ENCODE results near the gene TRPM3.
"Not testable (repeated sequence)": the region's sequence is repeated elsewhere in the genome, so short reads cannot be mapped to it uniquely, and the experiment has no call there.

TRPM3 gene

GRCh38 chr9:70724025-70724424 is 397.4 kb downstream of the TRPM3 start:
- DNase-seq, result not testable (repeated sequence)

GRCh38 chr9:70706797-70707196 is 414.6 kb downstream of the TRPM3 start:
- not testable (repeated sequence) for DNase-seq

DNA sequence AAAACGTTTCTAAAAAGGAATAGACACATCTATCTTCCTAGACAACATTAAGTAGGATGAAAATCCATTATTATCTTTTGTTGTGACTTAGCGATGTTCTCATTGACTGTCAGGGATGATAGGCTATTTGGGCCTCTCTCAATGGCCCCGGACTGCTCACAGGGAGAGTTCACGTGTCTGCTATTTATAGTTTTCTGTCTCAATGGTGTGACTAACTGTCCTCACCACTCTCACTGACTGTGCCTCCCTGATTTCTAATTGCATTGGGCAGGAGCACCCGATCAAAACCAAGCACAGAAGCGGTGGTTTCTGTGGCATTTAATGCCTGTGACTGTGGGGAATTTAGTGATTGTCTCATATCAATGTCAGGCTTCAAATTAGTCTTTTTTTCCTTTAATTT is 420.3 kb downstream of the TRPM3 start:
- DNase-seq, result no peak

- DNase-seq, result no peak
These were observed 424.6 kb downstream of the TRPM3 start for GRCh38 chr9:70696694-70697335.

- DNase-seq, result no peak
These were observed 426.7 kb downstream of the TRPM3 start for GRCh38 chr9:70694758-70695157.

GRCh38 chr9:70693186-70693585 is 428.2 kb downstream of the TRPM3 start:
- no peak for DNase-seq

DNA sequence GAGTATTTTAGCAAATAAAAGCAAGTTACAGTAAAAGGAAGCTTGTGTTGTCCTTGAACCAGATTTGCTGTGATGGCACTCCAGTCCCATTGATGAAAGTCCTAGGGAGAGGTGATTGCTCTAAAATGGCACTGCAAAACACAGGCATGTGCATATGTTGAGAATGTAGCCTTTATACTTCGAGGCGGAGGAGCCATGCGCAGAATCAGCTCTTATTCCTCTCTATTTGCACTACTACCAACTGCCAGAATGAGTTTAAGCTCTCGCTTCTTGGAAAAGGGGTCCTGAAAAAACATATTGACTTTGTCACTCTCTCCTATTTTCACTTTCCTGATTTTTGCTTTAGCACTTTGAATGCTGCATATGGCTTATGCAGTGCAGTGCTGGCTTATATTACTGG is 429.0 kb downstream of the TRPM3 start:
- DNase-seq, result no peak

- DNase-seq, result no peak
These were observed 432.7 kb downstream of the TRPM3 start for GRCh38 chr9:70688704-70689103.

DNA sequence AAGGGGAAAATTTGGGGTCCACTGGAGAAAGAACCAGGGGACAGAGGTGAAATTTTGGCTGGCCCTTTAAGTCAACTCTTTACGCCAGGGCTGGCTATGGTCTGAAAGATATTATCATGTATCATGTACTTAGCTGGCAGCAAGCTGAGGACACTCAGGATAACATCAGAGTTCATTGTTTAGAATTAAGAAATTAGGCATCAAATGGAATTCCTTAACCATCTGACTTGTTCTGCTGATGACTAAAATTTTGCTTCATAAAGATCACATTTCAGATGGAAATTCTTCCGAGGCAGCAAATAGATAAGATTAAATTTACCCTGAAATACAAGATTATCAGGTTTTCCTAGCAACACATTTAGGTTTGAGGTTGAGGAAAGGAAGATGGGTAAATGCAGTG is 437.6 kb downstream of the TRPM3 start:
- no peak for DNase-seq

DNA sequence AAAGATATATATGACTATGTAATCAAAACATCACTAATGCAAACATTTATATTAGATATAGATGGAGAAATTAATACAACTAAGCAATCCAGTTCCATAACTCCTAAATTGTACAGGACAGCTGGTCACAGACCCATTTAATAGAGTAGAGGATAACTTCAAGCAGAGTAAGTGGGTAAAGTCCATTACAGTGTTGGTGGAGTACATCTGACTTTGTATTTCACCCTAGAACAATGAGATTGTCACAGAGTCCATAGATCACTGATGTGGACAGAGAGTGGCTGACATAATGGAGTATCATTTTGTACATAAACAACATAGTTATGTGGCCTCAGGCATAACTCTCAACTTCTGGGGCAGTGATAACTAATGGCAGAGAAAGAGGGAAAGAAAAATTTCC is 439.1 kb downstream of the TRPM3 start:
- DNase-seq, result no peak

GRCh38 chr9:70679845-70680244 is 441.6 kb downstream of the TRPM3 start:
- no peak for DNase-seq

DNA sequence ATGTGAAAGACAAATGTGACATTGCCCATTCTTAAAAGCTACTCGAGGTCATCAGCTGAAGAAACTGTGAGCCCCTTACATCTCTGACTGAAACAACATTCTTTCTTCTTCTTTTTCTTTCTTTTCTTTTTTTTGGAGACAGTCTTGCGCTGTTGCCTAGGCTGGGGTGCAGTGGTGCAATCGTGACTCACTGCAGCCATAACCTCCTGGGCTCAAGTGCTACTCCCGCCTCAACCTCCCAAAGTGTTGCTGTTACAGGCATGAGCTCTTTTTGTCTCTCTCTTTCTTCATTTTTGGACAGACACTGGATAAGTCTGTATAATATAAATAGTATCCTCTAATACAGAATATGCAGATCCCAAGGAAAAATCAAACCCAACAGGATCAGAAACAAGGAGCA is 443.3 kb downstream of the TRPM3 start:
- no peak for DNase-seq

GRCh38 chr9:70677055-70677735 is 444.2 kb downstream of the TRPM3 start:
- no peak for DNase-seq

- no peak for DNase-seq
These were observed 445.5 kb downstream of the TRPM3 start for GRCh38 chr9:70675868-70676370.

DNA sequence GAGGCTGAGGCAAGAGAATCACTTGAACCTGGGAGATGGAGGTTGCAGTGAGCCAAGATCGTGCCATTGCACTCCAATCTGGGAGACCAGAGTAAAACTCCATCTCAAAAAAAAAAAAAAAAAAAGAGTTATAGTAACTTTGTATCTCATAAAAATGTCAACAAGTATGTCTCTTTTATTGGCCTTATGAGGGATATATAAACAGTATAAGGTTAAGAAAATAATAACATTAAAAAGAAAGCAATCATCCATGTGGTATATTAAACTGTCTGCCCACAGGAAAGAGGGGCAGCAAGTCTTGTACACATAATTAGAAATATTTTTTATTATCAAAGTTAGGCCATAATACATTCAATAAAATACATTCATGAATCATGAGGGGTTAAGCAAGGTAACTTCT is 447.6 kb downstream of the TRPM3 start:
- DNase-seq, result no peak

DNA sequence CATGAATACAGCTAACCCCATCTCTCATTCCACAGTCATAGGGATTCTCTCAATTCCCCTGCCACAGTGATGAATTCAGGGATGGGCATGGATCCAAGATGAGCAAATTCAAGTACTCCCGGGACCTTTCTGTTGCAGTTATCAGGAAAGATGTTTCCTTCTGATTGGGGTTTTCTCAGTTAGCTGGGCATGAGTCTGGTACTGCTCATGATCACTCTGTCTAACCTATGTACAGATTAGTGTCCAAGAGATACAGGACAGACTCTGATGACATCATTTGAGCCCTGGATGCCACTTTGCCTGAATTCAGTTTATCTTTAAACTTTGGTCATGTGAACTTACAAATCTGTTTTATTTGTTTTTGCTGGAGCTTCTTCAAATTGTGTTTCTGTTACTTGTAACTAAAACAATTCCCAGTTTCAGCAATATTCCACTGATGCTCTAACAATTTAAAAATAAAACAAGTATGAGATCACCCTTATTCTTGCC is 449.2 kb downstream of the TRPM3 start:
- no peak for DNase-seq

DNA sequence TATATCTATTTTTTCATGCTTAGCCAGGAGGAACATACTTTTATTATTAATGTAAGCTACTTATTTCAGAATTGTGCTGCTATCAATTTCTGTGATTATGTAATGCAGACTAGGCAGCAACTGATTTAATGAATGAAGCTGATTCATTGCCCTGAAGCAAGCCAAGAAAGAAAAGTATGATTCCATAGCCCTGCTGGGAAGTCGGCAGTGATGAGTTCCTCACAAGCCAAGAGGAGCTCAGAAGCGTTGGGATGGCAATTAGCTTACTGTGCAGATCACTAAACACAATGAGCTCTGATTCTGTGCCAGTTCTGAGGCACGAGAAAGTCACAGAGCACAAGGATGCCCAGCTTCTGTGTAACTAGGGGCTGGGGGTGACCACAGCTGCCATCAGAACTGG is 452.7 kb downstream of the TRPM3 start:
- DNase-seq, result no peak

GRCh38 chr9:70658765-70659164 is 462.7 kb downstream of the TRPM3 start:
- no peak for DNase-seq

- no peak for DNase-seq
These were observed 465.1 kb downstream of the TRPM3 start for GRCh38 chr9:70656281-70656680.

DNA sequence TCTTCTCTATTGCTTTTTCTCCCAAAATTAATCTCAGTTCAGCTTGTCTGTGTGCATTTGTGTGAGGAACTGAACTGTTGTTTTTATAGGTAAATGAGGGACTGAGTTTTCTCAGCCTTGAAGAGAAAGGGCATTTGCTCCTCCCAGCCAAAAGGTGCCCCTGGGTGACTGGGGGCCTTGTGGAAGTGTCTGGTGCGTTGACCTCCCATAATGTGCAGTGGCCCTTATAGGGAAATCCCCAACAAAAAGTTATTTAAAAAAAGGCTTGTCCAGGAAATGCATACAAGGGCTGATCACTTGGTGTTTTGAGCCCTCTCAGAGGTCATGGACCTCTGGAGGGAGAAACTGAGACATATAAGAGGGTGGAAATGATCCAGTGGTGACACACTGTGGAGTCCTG is 467.3 kb downstream of the TRPM3 start:
- DNase-seq, result no peak

DNA sequence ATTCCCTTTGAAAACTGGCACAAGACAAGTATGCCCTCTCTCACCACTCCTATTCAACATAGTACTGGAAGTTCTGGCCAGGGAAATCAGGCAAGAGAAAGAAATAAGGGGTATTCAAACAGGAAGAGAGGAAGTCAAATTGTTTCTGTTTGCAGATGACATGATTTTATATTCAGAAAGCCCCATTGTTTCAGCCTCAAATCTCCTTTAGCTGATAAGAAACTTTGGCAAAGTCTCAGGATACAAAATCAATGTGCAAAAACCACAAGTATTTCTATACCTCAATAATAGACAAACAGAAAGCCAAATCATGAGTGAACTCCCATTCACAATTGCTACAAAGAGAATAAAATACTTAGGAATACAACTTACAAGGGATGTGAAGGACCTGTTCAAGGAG is 476.8 kb downstream of the TRPM3 start:
- DNase-seq, result not testable (repeated sequence)

DNA sequence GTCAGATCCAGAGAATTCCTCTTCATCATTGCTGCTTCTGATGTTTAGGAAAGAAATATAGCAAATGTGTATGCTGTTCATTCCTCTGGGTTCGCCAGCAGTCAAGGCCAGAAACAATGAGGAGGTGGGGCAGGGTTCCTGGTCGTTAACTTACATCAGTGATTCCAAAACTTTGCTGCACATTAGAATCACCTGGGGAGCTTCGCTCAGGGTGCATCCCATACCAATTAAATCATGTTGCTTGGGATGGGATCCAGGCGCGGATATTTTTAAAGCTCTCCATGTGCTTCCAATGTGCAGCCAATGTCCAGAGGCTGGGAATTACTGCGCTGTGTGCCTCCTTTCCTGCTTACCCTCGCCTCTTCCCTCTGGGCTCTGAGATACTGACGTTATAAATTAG is 479.1 kb downstream of the TRPM3 start:
- no peak for DNase-seq

DNA sequence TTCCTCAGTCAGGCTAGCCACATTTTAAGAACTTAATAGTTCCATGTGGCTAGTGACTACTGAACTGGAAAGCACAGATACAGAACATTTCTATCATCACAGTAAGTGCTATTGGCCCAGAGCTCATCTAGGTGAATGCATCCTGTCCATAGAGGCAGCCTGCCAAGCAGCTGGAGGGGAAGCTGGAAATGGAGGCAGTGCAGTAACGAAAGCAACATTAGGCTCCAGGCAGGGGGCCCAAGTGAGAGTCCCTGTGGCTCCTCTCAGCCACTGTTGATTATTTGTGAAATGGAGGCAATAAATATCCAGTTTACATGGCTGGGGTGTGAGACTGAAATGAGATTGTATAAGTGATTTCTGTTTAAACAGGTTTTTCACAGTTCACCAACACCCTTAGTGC is 479.8 kb downstream of the TRPM3 start:
- no peak for DNase-seq

- DNase-seq, result no peak
These were observed 480.4 kb downstream of the TRPM3 start for GRCh38 chr9:70641031-70641430.

Data from CD4-positive, alpha-beta T cell treated with Interleukin-6 for 4 hours (primary cell).